GM19397 (cell line): ENCODE measurements around the gene CPA2.

Experiments
- ATAC-seq: cut with Tn5 transposase; IDR thresholded peaks from one replicate; pipeline ENCODE4 v1.9.1; 2021; ENCODE audit warnings: mild to moderate bottlenecking, moderate library complexity; ENCODE audit not compliant: unreplicated experiment

Gene CPA2

DNA sequence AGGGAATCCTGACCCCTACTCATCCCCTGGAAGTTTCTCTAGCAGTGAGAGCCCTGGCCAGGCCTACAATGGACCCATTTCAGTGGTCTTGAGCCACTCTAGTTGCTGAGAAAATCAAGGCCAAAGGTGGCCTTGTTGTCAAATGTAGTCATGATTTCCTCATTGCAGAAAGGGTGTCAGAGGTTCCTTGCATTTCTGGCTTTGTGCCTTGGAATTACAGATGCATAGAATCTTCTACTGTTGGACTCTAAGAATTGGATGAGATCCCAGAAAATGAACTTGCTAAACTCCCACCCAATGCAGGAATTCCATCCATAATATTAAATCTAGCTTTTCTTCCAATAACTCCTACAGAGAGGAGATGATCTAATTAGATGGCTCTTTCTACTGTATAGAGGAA, 12.2 kb downstream of the CPA2 start:
- ATAC-seq, result no peak

DNA sequence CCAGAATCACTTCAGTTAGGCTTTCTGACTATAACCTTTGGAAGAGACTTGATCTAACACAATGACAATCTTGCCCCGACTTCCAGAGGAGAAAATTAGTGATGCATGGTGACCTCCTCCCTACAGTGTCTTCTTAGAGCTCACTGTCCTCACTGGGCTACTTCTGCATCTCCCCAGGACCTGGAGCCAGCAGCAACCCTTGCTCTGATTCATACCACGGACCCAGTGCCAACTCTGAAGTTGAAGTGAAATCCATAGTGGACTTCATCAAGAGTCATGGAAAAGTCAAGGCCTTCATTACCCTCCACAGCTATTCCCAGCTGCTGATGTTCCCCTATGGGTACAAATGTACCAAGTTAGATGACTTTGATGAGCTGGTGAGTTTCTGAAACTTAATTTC, 12.6 kb downstream of the CPA2 start:
- no peak for ATAC-seq

DNA sequence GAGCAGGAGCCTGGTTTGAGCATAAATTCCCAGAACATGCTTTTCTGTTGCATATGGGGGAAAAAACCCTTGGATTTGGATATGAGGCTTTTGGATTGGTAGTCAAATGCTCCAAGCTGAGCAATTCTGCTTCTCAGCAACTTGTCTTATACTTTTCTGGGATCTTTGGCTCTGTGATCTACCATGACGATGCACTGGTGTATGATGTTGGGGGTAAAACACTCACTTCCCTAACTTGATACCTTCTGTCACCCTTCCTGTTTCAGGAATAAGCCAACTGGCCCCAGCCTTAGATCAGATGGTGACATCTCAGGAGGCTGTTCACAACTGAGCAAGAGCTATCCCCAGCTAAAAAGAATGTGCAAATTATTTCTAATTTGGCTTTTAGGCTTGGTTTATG, 13.2 kb downstream of the CPA2 start:
- no peak for ATAC-seq

DNA sequence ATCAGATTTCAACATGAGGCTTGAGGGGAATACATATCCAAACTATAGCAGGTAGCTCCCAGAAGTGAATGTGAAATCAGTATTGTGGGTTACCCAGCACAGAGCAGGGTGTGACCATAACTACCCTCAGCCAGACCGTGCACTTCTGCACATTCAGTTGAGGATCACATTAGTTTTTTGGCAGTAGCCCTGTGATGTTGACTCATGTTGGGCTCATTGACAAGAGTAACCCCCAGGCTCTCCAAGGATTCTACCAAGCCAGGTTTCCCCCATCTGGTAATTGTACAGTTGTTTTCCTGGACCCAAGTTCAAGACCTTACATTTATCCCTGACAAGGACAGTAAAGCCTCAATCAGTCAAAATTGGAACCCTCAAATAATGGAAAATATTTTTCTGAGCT, 14.6 kb downstream of the CPA2 start:
- no peak for ATAC-seq

DNA sequence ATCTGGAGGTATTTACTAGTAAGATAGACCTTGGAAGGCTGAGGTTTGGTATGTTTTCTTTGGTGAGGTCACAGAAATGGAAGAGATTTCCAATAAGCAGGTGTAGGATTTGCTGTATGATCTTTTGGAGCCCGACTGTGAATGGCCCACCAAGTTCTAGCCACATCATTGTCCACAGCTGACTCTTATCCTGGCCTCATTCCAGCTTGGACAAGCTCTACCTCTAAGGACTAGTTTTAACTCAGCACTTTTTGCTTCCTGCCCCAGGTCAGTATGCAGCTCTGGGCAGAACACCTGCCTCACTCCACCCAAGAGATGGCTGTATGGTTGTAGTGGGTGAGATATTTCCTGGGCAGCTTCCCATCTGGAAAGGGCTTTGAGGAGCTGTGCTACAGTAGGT, 20.2 kb downstream of the CPA2 start:
- ATAC-seq, result no peak

DNA sequence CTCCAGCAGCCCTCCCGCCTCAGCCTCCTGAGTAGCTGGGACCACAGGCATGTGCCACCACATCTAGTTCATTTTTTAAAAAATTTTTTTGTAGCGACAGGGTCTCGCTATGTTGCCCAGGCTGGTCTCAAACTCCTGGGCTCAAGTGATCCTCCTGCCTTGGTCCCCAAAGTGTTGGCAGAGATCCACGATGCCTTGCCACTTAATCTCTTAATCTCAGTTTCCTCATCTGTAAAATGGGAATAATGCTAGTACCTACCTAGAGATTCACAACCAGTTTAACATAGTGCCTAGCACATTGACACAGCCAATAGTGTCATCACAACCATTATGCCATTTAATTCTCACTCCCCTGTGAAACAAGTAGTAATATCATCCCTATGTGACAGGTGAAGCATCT, 21.5 kb downstream of the CPA2 start:
- ATAC-seq, result no peak

DNA sequence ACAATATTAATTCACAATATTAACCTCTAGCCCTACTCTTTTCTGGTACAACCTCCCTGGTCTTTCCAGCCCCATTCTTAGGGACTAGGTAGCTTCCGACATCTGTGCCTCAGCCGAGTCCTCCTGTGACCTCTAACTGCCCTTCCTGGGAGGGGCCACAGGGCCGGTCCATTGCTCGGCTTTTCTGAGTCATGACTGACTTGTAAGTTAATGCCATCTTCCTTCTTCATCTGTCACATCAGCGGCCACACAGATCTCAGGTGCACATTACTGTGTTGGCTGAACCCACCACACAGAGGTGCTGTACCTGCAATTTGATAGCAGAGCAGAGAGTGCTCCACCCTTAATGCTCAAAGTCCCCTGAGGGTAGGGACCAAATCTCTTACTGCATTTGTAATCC, 22.2 kb downstream of the CPA2 start:
- ATAC-seq, result no peak

DNA sequence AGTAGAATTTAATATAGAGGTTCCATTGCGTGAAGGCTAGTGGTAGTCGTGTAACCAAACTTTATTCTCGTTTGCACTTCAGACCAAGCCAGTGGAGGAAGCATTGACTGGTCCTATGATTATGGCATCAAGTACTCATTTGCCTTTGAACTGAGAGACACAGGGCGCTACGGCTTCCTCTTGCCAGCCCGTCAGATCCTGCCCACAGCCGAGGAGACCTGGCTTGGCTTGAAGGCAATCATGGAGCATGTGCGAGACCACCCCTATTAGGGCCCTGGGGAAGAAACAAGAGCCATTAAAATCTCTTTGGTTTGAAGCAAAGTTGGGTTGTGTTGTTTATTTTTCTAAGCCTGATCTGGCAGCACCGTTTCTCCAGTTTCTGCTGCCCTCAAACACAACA, 22.8 kb downstream of the CPA2 start:
- ATAC-seq, result no peak

DNA sequence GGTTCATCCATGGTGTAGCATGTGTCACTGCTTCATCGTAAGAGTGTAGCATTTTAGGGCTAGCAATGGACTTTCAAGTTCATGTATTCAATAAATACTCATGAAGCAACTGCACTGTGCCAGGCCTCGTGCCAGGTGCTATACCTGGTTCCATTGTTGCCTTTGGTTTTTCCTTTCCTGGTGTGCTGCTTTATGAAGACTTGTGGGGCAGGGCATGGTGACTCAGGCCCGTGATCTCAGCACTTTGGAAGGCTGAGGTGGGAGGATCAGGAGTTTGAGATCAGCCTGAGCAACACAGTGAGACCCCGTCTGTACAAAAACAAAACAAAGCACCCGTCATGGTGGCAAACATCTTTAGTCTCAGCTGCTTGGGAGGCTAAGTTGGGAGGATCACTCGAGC, 24.1 kb downstream of the CPA2 start:
- no peak for ATAC-seq

DNA sequence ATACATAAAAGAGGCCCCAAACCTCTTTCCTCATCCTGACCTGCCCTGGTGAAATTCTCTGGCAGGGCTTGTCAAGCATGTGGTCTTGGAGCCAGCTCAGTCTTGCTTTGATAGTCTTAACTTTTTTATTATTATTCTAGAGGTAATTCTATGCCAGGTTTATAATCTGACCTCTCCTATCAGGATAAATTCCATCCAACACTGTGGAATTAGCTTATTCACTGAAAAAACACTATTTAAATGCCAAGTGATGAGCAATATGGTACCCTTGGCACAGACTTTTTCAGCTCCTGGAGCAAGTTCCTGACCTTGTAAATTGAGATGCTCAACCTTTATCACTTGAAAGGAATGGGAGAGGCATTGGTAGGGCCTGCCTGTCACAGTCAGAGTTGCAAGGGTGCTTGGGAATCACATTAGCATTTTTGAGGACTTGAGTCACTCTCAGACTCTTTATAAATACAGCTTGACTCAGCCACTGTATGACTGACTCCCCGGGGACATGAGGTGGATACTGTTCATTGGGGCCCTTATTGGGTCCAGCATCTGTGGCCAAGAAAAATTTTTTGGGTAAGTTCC, 26.1 kb downstream of the CPA2 start, which contains the start of gene CPA4:
Gene CPA4, plus strand, starts transcription at position 480 of the 576 bp plus-strand sequence. Its CDS starts 20 bp downstream, at position 500.
- ATAC-seq, result no peak

DNA sequence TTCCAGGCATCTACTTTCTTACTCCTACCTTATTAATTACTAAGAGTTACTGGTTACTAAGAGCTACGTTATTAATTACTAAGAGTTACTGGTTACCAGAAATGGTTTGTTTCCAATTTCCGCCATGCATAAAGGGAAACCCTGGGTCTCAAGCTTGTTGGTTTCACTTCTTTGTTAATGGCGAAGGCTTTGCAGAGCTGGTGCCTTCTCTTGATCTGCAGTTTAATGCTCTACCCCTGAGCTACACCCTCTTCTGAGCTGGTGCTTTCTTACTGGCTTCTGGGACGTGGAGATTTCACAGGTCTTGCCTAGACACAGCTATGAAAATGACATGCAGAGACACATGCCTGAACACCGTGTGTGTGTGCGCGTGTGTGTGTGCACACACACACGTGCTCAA, 26.9 kb downstream of the CPA2 start:
- ATAC-seq, result no peak

DNA sequence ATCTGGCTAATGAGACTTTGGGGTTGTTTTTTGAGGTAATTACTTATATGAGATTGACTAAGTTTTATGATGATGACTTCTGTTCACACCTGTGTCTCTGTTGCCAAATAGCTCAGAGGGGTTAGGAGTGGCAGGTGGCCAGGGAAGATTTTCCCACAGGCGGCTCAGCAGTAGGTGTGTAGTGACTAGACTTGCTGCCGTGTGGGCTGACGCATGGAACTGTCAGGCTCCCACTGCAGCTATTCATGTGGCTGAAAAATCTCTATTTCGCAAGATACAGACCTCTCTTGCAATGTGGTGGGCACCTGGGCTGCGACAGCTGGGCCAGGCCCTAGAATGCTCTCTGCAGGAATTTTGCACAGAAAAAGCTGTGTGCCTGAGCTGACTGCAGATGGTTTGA, 27.7 kb downstream of the CPA2 start:
- no peak for ATAC-seq

DNA sequence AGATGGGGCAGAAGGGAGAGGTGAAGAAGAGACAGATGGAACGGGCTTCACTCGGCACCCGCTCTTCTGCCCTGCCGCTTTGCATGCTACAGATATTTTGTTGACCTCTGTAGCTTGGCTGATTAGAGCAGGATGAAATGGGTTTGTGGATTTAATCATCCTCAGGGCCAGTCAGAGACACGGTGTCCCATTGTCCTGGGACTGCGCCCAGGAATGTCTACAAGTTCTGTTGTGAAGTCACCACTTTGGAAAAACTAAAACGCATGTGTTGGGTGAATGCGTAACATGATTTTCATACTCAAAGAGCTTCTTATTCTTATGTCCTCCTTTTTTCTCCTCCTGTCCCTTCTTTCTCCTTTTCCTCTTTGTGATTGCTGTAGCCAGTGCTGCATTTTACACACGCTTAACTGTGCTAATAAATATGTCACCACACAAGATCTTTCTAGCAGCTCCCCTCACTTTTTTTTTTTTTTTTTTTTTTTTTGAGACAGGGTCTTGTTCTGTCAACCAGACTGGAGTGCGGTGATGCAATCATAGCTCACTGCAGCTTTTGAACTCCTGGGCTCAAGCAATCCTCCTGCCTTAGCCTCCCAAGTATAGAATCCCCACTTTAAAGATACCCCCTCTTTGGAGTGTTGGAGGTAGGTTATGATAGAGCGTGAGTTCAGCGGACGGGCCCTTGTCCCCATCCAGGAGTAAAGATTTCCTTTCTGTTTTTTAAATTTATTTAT, 29.7 kb downstream of the CPA2 start:
- no peak for ATAC-seq

DNA sequence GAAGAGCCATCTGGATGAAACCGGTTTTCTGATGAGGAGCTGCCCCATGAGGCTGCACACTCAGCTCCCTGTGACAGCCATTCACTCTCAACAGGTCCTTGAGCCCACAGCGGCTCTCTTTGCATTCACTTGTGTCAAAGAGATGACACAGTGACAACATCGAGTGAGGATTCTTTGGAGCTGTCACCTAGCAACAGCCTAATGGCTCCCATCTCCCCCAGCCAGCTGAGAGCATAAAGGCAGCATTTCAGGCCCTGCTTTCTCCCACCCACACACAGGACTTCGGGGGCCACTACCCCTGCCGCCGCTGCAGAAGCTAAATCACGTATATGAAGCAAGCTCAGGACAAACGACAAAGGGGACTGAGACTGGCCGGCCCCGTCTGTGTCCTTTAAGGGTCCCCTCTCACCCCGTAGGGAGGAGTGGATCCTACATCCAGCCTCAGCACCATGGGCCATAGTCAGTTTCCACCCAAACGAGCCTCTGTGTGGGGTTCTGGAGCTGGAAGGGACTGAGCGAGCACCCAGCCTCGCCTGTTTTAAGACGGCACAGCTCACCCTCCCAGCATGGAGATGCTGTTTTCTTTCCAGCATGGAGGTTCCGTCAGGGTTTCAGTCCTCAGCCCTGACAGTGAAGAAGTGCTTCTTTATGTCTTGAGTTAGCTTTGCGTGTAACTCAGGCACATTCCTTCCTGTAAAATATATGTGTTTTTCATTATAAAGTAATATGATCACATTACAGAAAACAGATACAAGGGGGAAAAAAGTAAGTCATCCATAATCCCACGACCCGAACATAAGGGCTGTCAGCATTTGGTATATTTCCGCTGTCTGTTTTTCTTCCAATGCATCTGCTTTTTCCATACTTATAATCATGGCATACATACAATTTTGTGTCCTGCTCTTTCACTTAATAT, 31.2 kb downstream of the CPA2 start:
- no peak for ATAC-seq

DNA sequence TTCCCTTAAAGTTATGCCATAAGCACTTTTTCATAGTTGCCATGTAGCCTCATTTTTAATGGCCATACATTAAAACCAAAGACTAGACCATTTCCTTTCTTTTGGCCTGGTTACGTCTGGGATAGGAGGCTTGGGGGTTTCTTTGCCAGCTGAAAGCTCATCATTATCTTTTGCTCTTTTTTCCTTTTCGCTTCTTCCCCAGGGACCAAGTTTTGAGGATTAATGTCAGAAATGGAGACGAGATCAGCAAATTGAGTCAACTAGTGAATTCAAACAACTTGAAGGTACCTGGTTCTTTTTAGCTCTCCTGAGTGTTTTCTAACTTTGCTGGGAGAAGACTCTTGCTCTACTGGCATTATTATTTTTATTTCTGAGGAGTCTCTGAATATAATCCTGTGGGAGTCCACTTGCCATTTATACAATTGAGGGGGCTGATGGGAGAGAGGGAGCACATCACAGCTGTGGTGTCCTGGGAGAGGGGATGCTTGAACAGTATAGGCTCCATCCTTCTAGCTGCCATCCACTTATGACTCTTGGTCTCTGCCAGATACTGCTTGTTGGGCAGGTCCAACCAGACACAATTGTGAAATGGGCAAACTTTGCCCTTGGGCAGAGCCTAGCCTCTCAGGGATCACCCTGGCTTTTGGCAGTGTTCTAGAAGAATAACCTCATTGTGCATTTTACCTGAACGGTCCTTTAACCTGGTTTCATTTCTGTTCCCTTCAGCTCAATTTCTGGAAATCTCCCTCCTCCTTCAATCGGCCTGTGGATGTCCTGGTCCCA, 32.1 kb downstream of the CPA2 start:
- no peak for ATAC-seq

DNA sequence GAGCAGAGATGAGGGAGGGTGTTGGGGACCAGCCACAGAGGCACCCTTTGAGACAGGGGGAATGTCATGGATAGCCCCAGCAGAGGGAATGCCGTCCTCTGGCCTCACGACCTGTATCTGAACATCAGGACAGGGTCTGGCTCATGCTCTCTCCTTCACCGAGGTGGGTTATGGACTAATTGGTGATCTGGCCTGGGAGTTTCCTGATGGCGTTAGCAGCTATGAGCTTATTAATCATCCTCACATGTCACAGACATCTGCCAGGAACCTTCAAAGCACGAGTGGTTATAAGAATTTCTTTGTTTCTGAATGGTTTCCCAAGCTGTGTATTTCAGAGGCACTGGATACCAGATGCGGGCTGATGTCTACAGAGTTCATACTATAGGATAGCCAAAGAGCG, 33.2 kb downstream of the CPA2 start:
- ATAC-seq, result no peak

DNA sequence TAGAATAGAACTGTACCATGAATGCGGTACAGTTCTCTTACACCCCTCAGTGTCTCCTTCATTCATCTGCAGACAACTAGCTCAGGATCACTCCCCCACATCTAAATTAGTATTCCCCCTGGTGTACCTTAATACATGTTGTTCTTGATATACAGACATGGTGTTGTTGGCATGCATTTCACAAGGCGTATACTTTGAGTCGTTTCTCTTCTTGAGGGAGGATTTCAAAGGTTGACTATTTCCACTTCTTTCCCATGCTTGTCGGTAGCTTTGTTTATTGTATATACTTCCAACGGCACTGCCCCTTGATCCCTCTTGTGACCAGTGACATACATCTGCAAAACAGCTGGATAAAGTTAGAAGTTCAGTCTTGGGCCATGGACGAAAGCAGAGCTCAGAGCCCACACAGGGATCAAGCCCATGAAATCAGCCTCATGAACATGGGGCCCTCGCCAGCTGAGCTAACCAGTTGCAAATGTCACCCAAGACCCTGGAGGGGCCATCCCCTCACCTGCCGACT, 34.9 kb downstream of the CPA2 start:
- ATAC-seq, result no peak

DNA sequence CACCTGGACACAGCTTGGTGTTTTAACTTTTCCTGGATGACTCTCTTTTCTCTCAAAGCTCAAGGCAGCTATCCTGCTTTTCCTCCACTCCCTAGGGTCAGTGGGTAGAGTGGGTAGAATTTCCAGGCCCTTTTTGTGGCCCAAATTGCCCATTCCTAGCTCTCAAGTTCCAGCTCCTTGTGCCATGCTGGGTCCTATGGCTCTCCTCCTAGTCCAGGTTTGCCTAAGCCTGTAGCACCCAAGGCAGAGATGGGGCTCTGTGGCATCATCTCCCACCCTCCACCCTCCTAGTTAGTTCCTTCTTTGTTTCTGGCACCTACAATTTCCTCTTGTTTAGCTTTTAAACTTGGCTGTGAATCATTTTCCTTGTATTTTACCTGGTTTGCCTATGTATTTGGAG, 36.0 kb downstream of the CPA2 start:
- ATAC-seq, result no peak

DNA sequence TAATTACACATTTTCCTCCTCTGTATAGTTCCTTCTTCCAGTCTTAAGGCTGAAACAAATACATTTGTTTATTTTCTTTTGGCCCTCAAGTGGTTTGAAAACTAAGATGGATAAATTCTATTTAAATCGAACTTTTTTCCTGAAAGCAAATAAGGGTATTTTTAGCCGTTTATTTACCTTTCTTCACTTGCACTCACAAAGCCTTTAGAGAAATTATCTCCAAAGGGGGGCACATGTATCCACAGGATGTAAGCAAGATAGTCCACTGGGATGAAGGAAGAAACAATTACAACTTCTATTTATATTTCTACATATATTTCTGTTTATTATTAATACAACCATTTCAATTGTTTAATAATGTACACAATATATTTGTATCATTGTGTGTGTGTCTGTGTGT, 36.5 kb downstream of the CPA2 start:
- ATAC-seq, result no peak

DNA sequence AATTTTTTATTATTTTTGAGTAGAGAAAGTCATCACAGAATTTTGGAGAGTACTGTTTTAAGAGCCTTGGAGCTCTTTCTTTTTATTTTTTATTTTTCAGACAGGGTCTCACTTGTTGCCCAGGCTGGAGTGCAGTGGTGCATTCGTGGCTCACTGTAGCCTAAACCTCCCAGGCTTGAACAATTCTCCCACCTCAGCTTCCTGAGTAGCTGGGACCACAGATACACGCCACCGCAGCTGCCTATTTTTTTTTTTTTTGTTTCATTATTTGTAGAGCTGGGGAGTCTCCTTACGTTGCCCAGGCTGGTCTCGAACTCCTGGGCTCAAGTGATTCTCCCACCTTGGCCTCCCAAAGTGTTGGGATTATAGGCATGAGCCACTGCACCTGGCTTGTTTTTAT, 36.9 kb downstream of the CPA2 start:
- no peak for ATAC-seq

DNA sequence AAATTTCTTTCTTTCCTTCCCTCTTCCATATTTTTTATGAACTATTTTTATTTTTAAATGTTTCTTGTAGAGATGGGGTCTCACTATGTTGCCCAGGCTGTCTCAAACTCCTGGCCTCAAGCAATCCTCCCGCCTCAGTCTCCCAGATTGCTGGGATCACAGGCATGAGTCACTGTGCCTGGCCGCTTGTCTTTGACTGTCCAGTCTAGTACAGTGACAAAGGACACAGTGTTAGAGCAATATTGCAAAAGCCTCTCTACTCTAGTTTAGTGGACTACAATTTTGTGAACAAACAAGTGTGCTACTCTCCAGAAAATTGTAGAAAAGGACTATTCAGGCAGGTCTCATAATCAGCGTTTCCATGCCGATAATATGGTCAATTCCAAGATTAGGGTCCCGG, 37.3 kb downstream of the CPA2 start:
- no peak for ATAC-seq
